ENCODE results near the gene USP24. TPM values are rescaled to one million over a fixed set of nuclear protein-coding genes. Genes with fewer than 3 reads are reported as not detected.

USP24 gene
- total RNA-seq, 1 donor from 2014 or later = 50.5 TPM

GRCh38 chr1:55043726-55044125 is 171.4 kb downstream of the USP24 start:
- TF ChIP-seq CTCF (IDR thresholded peaks at IDR 0.05) = no peak
- TF ChIP-seq EZH2 (IDR thresholded peaks at IDR 0.05) = no peak
- TF ChIP-seq EZH2phosphoT487 (IDR thresholded peaks at IDR 0.05) = no peak
- no peak overlapping the region for H3K4me3 Mint-ChIP-seq
- no peaks in the 10 kb centered on the region for H3K36me3 Mint-ChIP-seq
- DNase-seq (ENCODE audit: low spot score) = no peak
- Histone ChIP-seq H3K27ac (no peak overlapping the region), H3K4me2 (no peak overlapping the region), H3F3A (ENCODE audit: low read depth) (no peaks in the 10 kb centered on the region), H3K79me2 (ENCODE audit: low read depth) (peaks cover 14% of the 10 kb centered on the region), H3K36me3 (no peaks in the 10 kb centered on the region), H3K9me3 (ENCODE audit: low read depth) (no peaks in the 10 kb centered on the region), H3K4me1 (peaks cover 8% of the 10 kb centered on the region), H3K9ac (no peak overlapping the region), H2AFZ (replicated peaks) (no peak overlapping the region), H3K27me3 (peaks cover 35% of the 10 kb centered on the region), H4K20me1 (ENCODE audit: low read depth) (peaks cover 14% of the 10 kb centered on the region), H3K4me3 (no peak overlapping the region)
- H3K4me1 Mint-ChIP-seq = peaks cover 25% of the 10 kb centered on the region
- no peaks in the 10 kb centered on the region for H3K9me3 Mint-ChIP-seq
- H3K27ac Mint-ChIP-seq = no peak overlapping the region
- peaks cover 42% of the 10 kb centered on the region for H3K27me3 Mint-ChIP-seq (ENCODE audit: insufficient read depth, low read depth)

- peaks cover 14% of the 10 kb centered on the region for H3K79me2 ChIP-seq (ENCODE audit: low read depth)
These were observed 172.2 kb downstream of the USP24 start for GRCh38 chr1:55043011-55043410.

GRCh38 chr1:55041613-55042012 is 173.6 kb downstream of the USP24 start:
- peaks cover 8% of the 10 kb centered on the region for H3K4me1 ChIP-seq
- H3K4me2 ChIP-seq = peak overlapping the region; percentile 98
- H3K79me2 ChIP-seq (ENCODE audit: low read depth) = peaks cover 14% of the 10 kb centered on the region
- peaks cover 2% of the 10 kb centered on the region for H3K36me3 Mint-ChIP-seq
- no peak overlapping the region for H3K27ac ChIP-seq
- peaks cover 32% of the 10 kb centered on the region for H3K4me1 Mint-ChIP-seq
- H3K36me3 ChIP-seq = no peaks in the 10 kb centered on the region
- no peak overlapping the region for H2AFZ ChIP-seq (replicated peaks)
- no peak overlapping the region for H3K27ac Mint-ChIP-seq
- H3K9ac ChIP-seq = no peak overlapping the region
- H3K27me3 Mint-ChIP-seq (ENCODE audit: insufficient read depth, low read depth) = peaks cover 54% of the 10 kb centered on the region
- peaks cover 52% of the 10 kb centered on the region for H3K27me3 ChIP-seq
- H3F3A ChIP-seq (ENCODE audit: low read depth) = no peaks in the 10 kb centered on the region
- H4K20me1 ChIP-seq (ENCODE audit: low read depth) = peaks cover 14% of the 10 kb centered on the region
- TF ChIP-seq CTCF (IDR thresholded peaks at IDR 0.05) (no peak), EZH2 (IDR thresholded peaks at IDR 0.05) (no peak), EZH2phosphoT487 (IDR thresholded peaks at IDR 0.05) (no peak)
- H3K9me3 ChIP-seq (ENCODE audit: low read depth) = no peaks in the 10 kb centered on the region
- H3K4me3 Mint-ChIP-seq = no peak overlapping the region
- no peak for DNase-seq (ENCODE audit: low spot score)
- H3K4me3 ChIP-seq = no peak overlapping the region
- H3K9me3 Mint-ChIP-seq = no peaks in the 10 kb centered on the region

More at GRCh38 chr1:55043011-55043410, 172.2 kb downstream of the USP24 start:
- Mint-ChIP-seq H3K27me3 (ENCODE audit: insufficient read depth, low read depth) (peaks cover 47% of the 10 kb centered on the region), H3K4me1 (peaks cover 28% of the 10 kb centered on the region), H3K4me3 (no peak overlapping the region), H3K36me3 (no peaks in the 10 kb centered on the region), H3K9me3 (no peaks in the 10 kb centered on the region), H3K27ac (no peak overlapping the region)
- Histone ChIP-seq H3K4me2 (no peak overlapping the region), H4K20me1 (ENCODE audit: low read depth) (peaks cover 14% of the 10 kb centered on the region), H3K4me3 (no peak overlapping the region), H3K9ac (no peak overlapping the region), H2AFZ (replicated peaks) (no peak overlapping the region), H3F3A (ENCODE audit: low read depth) (no peaks in the 10 kb centered on the region), H3K27me3 (peaks cover 42% of the 10 kb centered on the region), H3K9me3 (ENCODE audit: low read depth) (no peaks in the 10 kb centered on the region), H3K4me1 (peaks cover 8% of the 10 kb centered on the region), H3K36me3 (no peaks in the 10 kb centered on the region), H3K27ac (no peak overlapping the region)
- DNase-seq (ENCODE audit: low spot score) = no peak
- no peak for TF ChIP-seq EZH2phosphoT487 (IDR thresholded peaks at IDR 0.05)
- TF ChIP-seq EZH2 (IDR thresholded peaks at IDR 0.05) = no peak
- TF ChIP-seq CTCF (IDR thresholded peaks at IDR 0.05) = no peak
